Left lung (tissue), 10 donors: Measurements from ENCODE around the gene GMFB. TPM values are rescaled to one million over a fixed set of nuclear protein-coding genes. Genes with fewer than 3 reads are reported as not detected.

ENCODE experiments used
- ATAC-seq: fragments of 200-7000 bp; cut with Tn5 transposase; one replicate; pipeline ENCODE4 v1.9.1; 2020; ENCODE audit warnings: moderate library complexity
- DNase-seq, 4 donors: peaks; one replicate each; pipeline ENCODE4 v3.0.0-alpha.2; 2013 to 2020
- H3K27ac ChIP-seq, 2 donors: fragments of 200-600 bp; sonication (generic) in 1 of 2; one replicate each; pipeline versions ENCODE4 v1.5.0 to v1.8.0; 2020 to 2021
- H3K27me3 ChIP-seq, 2 donors: fragments of 200-600 bp; sonication (generic) in 1 of 2; one replicate each; pipeline versions ENCODE4 v1.5.0 to v1.8.0; 2020 to 2021
- H3K36me3 ChIP-seq, 2 donors: fragments of 200-600 bp; sonication (generic) in 1 of 2; one replicate each; pipeline versions ENCODE4 v1.5.0 to v1.8.0; 2020 to 2021
- H3K4me1 ChIP-seq, 2 donors: fragments of 200-600 bp; one replicate each; pipeline ENCODE4 v1.8.0; 2021
- H3K4me3 ChIP-seq, 2 donors: fragments of 200-600 bp; sonication (generic) in 1 of 2; one replicate each; pipeline versions ENCODE4 v1.5.0 to v1.8.0; 2020 to 2021; ENCODE audit warnings: mild to moderate bottlenecking in 1 of 2
- H3K9me3 ChIP-seq, 2 donors: fragments of 200-600 bp; sonication (generic) in 1 of 2; one replicate each; pipeline versions ENCODE4 v1.5.0 to v1.8.0; 2020 to 2021
- intact Hi-C, 2 donors: fragments of 100-400 bp; cut with DNase I; formaldehyde crosslinking; loops; one replicate each; pipeline versions ENCODE4 v1.11.2 to v1.14.2; 2022
- polyA plus RNA-seq, 6 donors: library from polyadenylated mRNA; unstranded; fragments of 120-200 nt; gene quantifications; one replicate each; pipeline ENCODE4 v1.2.1, GENCODE V29; 2013; ENCODE audit not compliant: insufficient read length in 6 of 6
- total RNA-seq, 2 donors: library from RNA; stranded (reverse); fragmentation: NEBNext Ultra II Directional; extraction: Animal tissue kit (Norgen Biotek cat#: 25700); gene quantifications; one replicate each; pipeline ENCODE4 v1.2.1, GENCODE V29; 2021
- TF ChIP-seq, protein P1 (sequence below), 2 donors: fragments of 200-600 bp; sonication (generic) in 1 of 2; IDR thresholded peaks; one replicate each; pipeline versions ENCODE4 v1.5.0 to v1.8.0; 2021; ENCODE audit warnings: antibody characterized with exemption in 2 of 2
- donor health status: DM: no; HTN: yes; CAD: no.
- donor health status: DM: no; HTN: no; CAD: no.

Gene GMFB
- total and polyA plus RNA-seq, 8 donors, result 54.8 to 73.9 (median 70.4) TPM

DNA sequence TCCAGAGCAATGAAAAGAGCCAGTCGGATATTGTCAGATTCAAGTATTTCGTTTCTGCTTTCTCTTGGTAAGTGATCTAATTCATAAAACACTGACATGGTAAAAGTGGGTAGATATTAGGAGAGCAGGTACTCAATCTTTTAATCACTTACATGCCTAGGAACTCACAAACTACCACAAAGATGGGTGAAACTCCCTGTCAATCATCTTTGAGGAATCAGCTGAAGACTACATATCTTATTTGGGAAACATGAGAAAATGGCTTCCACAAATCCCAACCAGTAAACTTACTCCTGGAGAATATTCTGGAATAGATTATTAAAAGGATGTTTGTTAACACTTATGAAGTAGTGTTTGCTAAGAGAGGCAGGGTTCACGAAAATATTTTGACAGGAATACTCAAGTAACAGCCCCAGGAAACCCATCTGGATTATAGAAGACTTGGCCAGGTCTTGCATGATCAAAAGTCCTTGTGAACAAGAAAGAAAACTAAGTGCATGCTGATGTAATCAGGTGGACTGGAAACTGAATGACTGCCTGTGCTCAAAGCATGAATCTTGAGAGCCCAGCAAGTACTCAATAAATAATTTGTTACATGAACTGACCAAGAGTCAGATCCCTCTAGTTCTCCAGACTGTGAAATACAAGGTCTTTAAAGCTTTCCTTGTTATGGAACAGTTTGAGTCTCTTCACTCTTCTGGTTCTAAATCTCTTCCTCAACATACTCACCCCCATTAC is 63.1 kb downstream of the GMFB start:
- intact Hi-C loops, result no loop called here
- peaks cover 0 to 62% of the 10 kb centered on the region in 2 donors for H3K36me3 ChIP-seq
- H3K27me3 ChIP-seq, result no peaks in the 10 kb centered on the region
- no peak for DNase-seq
- no peaks in the 10 kb centered on the region for H3K9me3 ChIP-seq
- no peak overlapping the region for H3K27ac ChIP-seq
- no peak overlapping the region for H3K4me3 ChIP-seq
- no peaks in the 10 kb centered on the region for H3K4me1 ChIP-seq
- TF ChIP-seq, protein P1, sequence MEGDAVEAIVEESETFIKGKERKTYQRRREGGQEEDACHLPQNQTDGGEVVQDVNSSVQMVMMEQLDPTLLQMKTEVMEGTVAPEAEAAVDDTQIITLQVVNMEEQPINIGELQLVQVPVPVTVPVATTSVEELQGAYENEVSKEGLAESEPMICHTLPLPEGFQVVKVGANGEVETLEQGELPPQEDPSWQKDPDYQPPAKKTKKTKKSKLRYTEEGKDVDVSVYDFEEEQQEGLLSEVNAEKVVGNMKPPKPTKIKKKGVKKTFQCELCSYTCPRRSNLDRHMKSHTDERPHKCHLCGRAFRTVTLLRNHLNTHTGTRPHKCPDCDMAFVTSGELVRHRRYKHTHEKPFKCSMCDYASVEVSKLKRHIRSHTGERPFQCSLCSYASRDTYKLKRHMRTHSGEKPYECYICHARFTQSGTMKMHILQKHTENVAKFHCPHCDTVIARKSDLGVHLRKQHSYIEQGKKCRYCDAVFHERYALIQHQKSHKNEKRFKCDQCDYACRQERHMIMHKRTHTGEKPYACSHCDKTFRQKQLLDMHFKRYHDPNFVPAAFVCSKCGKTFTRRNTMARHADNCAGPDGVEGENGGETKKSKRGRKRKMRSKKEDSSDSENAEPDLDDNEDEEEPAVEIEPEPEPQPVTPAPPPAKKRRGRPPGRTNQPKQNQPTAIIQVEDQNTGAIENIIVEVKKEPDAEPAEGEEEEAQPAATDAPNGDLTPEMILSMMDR (IDR thresholded peaks at IDR 0.05), result no peak
- ATAC-seq, result peak; percentile 73

DNA sequence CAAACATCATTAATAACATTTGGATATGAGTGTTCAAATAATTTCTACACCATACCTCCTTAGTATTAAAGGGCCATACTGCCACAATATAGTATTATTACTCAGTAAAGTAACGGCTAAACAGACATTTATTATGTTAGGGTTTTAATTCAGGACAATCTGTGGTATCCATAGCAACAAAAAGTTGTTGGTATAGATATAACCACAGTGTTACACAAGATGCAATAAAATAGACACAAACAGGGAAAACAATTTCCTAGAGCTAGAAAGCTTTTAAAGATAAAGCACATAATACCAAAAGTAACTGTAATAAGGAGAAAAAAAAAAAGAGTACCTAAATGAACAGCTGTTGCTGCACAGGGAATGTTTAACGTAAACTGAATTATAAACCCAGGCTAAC is 63.7 kb downstream of the GMFB start:
- intact Hi-C loops, result no loop called here
- ATAC-seq, result no peak
- Histone ChIP-seq H3K27me3 (no peaks in the 10 kb centered on the region), H3K4me1 (no peaks in the 10 kb centered on the region), H3K4me3 (no peak overlapping the region), H3K9me3 (no peaks in the 10 kb centered on the region), H3K36me3 (peaks cover 0 to 57% of the 10 kb centered on the region in 2 donors), H3K27ac (no peak overlapping the region)
- no peak for DNase-seq
- TF ChIP-seq, protein P1 (IDR thresholded peaks at IDR 0.05), result no peak

Other genes with a start within 250 kb of the GMFB start
- 10 to 100 TPM in 1 of 2 donors, 1 to 10 TPM in 1; 2.7 to 12.7 TPM for gene CDKN3, start 92.0 kb downstream of the GMFB start, total RNA-seq
- gene CDKN3, start 92.0 kb downstream of the GMFB start, polyA plus RNA-seq, result 10 to 100 TPM; 14.9 to 38.7 (median 22.6) TPM
- 100 to 1,000 TPM; 124 to 145 TPM for gene CNIH1, start 47.6 kb downstream of the GMFB start, total RNA-seq
- gene CNIH1, start 47.6 kb downstream of the GMFB start, polyA plus RNA-seq, result 100 to 1,000 TPM; 119 to 139 (median 129) TPM
- gene CGRRF1, start 20.9 kb upstream of the GMFB start, total RNA-seq, result 10 to 100 TPM; 17.5 to 20.1 TPM
- 10 to 100 TPM; 21.8 to 31.7 (median 27.9) TPM for gene CGRRF1, start 20.9 kb upstream of the GMFB start, polyA plus RNA-seq
- 10 to 100 TPM; 22.3 to 40.5 TPM for gene SAMD4A, start 78.1 kb upstream of the GMFB start, total RNA-seq
- 10 to 100 TPM in 1 of 6 donors, 1 to 10 TPM in 5; 4.5 to 10.1 (median 7.6) TPM for gene SAMD4A, start 78.1 kb upstream of the GMFB start, polyA plus RNA-seq